Hematopoietic multipotent progenitor cell treated with erythropoietin and hydrocortisone succinate and interleukin-3 and kit ligand, for 15 days (in vitro differentiated cells): ENCODE measurements around the gene NDC1.
"Not testable (repeated sequence)": the region's sequence is repeated elsewhere in the genome, so short reads cannot be mapped to it uniquely, and the experiment has no call there.

Experiments used
- DNase-seq: peaks from one replicate; pipeline ENCODE4 v3.0.0-alpha.2; 2015; ENCODE audit warnings: low spot score

Gene NDC1

DNA sequence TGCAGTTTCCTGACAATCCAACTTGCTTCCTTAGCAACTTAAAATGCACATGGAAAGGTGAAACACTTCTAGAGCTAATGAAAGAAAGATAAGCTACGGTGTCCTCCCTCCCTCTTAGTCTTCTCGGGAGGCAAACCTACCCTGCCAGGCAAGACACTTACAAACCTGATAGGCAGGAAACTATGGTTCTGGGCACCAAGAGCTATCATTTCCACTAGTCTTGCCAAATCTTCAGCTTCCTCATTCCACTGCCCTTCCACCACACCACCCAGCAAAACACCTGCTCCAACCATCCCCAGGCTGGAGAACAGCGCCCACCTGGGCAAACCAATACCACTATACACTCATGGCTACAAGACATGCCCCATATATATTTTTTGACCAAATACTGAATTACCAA is 15.2 kb downstream of the NDC1 start:
- no peak for DNase-seq

DNA sequence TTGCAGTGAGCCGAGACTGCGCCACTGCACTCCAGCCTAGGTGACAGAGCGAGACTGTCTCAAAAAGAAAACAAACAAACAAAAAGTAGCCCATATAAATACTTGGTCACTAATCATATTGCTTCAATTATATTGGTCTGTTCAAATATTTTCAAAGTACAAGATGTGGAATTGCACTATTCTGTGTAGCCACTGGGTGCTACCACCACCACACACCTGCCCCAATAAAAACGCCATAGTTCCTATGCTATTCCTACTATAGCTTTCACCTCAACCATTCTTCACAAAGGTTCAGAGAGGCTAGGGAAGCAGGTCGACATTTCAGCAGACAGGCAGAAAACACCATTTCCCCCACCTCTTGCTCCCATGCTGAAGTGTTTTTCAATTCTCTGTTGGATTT is 16.7 kb downstream of the NDC1 start:
- DNase-seq, result no peak

DNA sequence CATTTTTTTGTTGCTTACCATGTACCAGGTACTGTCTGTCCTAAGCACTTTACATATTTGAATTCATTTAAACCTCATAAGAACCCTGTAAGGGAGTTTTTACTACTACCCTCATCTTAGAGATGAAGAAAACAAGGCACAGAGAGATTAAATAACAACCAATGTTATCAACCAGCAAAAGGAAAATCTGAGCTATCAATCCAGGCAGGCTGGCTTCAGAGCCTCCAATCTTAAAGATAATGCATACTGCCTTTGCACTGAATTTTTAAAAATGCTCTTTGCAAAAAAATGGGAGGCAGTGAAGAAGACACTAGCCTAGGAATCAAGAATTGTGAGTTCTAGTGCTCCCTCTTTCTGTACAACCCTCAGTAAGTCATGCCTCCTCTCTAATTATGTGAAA is 18.7 kb downstream of the NDC1 start:
- no peak for DNase-seq

DNA sequence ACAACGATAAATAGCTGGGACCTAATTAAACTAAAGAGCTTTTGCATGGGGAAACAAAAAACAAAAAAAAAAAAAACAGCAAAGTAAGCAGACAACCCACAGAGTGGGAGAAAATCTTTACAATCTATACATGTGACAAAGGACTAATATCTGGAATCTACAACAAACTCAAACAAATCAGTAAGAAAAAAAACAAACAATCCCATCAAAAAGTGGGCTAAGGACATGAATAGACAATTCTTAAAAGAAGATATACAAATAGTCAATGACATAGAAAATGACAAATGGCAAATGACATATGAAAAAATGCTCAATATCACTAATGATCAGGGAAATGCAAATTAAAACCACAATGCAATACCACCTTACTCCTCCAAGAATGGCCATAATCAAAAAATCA is 21.5 kb downstream of the NDC1 start:
- DNase-seq, result not testable (repeated sequence)

DNA sequence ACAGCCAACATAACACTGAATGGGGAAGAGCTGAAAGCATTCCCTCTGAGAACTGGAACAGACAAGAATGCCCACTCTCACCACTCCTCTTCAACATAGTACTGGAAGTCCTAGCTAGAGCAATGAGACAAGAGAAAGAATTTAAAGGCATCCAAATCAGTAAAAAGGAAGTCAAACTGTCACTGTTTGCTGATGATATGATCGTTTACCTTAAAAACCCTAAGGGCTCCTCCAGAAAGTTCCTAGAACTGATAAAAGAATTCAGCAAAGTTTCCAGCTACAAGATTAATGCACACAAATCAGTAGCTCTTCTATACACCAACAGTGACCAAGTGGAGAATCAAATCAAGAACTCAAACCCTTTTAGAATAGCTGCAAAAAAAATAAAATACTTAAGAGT is 22.6 kb downstream of the NDC1 start:
- not testable (repeated sequence) for DNase-seq

DNA sequence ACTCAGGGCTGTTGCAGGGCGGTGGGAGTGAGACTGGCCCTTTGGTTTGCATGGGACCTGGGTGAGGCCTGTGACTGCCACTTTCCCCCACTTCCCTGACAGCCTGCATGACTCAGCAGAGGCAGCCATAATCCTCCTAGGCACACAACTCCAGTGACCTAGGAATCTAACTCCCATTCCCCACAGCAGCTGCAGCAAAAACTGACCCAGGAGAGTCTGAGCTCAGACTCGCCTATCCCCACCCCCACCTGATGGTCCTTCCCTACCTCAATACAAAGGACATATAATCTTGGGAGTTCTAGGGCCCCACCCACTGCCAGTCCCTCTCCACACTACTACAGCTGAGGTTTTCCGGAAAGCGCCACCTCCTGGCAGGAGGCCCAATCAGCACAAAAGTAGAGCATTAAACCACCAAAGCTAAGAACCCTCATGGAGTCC is 26.7 kb downstream of the NDC1 start:
- peak; percentile 10 for DNase-seq

DNA sequence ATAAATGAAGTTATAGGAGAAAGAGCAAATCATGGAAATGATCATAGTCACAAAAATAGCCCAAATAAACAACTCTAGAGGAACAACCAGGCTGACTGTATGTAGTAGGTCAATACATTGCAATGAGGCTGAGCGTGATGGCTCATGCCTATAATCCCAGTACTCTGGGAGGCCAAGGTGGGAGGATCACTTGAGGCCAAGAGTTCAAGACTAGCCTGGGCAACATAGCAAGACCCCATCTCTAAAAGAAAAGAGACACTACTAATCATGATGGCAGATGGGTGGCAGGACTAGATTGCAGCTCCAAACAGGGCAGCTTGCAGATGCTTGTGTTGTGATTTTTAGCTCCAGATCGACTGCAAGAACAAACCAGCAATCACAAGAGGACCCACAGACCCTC is 27.6 kb downstream of the NDC1 start:
- no peak for DNase-seq

DNA sequence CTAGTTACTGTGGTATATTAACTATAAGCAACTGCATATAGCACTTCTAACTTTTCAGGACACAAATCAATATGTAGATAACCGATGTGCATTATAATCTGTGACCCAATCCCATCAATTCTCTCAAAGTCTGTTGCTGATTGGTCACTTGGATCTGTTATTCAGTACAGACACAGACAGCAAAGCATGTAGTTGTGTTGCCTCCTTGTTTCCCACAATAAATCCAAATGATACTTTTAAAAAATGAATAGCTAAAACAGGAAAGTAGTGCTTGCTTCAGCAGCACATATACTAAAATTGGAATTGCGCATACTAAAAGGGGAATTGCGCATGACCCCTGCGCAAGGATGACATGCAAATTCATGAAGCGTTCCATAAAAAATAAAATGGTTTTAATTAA is 28.1 kb downstream of the NDC1 start:
- DNase-seq, result no peak

DNA sequence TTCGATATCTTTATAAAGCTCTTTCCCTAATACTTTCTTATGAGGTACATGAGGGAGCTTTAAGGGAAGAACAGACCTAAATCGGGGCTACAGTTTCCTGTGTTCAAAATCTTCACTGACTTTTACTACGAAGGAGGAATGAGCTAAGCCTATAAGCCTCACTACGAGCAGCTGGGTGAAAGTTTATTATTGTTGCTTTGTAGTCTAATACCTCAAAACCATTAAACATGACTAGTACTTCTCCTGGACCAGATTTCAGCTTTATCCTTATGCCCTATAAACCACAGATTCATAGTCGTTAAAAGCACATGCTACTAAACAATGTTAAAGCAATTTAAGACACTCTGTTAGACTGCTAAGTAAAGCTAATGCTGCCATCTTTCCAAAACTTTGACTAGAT is 30.2 kb downstream of the NDC1 start:
- DNase-seq, result no peak

DNA sequence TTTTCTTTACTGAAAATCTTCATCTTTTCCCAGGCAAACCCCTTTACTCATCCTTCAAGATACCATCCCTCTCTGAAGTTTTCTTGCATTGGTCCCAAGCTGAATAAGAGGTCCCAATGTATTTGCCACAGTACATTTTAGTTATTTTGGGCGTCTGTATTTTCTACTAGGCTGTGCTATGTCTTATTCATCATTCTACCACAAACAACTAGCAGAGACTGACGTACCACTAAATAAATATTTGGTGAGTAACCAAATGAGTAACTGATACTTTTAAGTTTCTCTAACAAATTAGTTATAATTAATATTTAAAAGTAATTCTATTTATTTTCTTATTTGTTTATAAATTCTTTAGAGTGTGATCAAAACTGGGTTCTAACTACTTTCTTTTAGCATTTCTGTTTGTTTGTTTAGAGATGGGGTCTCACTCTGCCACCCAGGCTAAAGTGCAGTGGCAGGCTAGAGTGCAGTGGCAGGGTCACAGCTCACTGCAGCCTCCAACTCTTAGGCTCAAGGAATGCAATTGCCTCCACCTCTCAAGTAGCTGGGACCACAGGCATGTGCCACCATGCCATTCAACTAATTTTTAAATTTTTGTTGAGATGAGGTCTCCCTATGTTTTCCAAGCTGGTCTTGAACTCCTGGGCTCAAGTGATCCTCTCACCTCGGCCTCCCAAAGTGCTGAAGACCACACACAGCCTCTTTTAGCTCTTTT is 33.1 kb downstream of the NDC1 start:
- no peak for DNase-seq

DNA sequence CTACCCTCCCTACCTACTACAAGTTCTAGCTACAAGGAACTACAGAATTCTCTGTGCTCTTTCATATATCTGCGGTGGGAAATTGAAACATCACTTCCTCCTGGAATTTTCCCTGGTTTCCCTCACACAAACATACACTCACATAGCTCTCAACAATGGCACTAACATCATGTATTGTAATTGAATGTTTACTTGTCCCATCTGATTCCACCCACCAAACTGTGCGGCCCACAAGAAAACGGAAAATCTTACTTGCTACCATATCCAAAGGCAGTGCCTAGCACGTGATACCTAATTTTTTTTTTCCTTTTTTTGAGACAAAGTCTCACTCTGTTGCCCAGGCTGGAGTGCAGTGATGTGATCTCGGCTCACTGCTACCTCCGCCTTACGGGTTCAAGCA is 33.9 kb downstream of the NDC1 start:
- DNase-seq, result no peak

DNA sequence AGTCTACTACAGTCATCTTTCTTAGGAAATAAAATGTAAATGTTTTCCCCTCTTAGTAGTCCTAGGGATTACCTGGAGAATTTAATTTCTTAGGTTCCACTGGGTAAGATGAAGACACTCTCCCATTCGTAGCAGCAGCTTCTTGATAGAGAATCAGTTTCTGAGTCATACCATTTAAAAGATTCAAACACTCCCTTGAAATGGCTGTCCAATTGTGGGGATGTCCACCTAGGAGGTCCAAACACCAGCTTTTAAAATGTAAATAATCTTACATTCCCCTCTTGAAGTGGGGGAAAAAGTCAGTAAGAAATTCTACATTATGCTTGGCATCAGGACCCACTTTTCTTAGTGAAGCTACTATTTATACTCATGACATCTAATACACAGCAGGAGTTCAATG is 37.5 kb downstream of the NDC1 start:
- DNase-seq, result no peak

DNA sequence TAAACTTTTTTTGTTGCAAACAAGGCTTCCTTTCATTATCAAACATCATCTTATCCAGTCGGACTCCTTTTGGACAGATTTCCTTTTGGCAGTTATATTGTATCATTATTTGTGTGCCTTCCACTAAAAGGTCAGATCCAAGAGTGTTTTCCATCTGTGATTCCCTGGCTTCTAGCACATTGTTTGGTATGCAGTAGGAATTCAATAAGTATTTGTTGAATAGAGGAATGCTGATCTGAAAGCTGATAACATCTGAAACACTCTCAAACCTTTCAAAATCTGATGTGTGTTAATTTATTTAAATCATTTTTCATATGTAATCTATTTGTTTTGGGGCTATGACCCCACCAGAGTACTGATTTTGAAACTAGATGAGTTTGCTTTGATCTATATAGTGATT is 39.0 kb downstream of the NDC1 start:
- DNase-seq, result no peak

DNA sequence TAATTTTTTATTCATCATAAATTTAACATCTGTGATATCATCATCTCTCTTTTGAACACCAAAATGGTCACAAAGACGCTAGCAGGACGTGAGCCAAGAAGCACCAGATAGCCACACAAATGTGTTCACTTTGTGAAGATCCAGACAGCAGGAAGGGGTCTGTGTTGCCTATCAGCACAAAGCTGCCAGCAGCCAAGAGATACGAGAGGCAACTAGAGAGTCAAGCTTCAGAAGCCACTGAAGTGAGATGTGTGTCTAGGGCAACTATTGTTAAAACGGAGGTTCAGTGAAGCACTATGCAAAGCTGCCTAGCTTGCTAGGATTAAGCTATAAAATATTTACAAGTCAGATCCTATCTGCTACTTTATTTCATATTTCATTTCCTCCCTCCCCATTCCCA is 45.3 kb downstream of the NDC1 start:
- no peak for DNase-seq

DNA sequence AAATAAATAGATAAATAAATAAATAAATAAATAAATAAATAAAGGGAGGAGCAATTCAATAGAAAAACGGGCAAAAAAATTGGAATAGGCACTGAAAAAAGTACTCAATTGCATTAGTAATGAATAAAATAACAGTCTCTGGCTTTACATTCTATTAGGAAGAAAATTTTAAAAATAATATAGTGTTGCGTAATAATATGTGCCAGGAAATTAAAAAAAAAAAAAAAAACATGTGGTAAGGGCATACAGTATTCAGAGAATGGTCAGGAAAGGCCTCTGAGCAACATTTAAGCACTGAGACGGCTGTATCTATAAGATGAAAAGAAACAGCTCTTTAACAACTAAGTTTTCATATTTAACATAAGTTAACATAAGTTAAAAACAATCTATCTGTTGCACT is 50.4 kb downstream of the NDC1 start:
- DNase-seq, result no peak

DNA sequence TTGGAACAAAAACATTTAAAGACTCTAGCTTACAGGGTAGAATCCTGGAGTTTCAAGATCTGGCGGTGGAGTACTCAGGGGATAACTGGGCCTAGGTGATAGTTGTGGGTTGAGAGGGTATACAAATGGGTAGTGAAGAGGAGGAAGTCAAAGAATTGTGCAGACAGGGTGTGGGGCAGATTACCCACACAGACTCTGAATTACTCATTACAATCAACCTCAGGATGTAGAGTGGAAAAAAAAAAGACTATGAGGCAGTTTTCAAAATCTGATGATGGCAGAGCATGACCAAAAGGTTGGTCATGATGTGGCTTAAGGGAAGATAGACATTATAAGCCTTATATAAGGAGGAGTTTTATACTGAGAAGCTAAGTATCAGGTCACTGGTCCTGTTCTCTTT is 55.0 kb downstream of the NDC1 start:
- DNase-seq, result no peak

DNA sequence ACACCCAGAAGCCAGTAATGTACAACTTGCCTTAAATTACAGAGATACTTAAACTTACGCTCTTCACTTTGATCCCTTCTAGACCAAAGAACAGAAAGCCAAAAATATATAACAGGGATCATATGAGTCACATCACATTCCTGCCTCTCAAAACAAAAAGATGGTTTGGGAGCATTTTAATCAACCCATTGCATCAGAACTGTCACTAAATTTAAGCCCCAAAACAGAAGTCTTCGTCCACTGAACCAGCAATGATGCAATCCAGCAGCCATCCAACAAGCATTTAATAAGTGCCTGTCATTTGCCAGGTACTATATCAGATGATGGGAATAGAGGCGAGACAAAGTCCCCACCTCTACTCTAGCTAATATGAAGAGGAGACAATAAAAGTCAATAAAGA is 56.4 kb downstream of the NDC1 start:
- DNase-seq, result no peak

DNA sequence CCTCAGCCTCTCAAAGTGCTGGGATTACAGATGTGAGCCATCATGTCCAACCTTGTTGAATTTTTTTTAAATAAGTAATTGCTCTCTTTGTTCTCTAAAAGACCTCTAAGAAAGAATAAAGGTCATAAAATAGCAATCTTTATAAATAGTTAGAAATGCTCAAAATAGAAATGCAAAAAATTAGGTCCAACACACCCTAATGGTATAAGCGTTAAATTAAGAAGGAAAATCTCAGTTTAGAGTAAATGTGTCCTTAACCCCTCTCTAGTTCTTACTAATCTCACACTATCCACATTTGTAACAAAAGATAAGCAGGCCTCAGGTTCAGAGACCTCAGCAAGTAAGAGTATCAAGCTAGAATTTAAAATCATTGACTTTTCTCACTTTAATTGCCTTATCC is 60.8 kb downstream of the NDC1 start:
- DNase-seq, result no peak

DNA sequence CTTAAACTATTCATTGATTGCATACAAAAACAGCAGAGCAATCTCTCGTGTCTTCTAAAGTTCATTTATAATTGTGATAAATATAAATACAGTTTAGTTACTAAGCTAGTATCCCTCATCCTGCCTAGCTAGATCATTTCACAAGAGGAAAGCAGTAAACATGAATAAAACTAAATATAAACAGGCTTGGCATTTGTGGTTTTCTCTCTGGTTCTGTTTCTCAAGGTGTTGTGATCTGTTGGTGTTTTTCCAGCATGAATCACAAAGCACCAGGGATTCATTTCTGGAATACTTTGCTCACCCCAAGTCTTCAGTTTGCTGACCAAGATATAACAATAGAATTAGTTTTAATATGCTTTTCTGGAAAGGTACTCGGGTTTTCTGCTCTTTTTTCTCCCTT is 66.4 kb downstream of the NDC1 start:
- no peak for DNase-seq

DNA sequence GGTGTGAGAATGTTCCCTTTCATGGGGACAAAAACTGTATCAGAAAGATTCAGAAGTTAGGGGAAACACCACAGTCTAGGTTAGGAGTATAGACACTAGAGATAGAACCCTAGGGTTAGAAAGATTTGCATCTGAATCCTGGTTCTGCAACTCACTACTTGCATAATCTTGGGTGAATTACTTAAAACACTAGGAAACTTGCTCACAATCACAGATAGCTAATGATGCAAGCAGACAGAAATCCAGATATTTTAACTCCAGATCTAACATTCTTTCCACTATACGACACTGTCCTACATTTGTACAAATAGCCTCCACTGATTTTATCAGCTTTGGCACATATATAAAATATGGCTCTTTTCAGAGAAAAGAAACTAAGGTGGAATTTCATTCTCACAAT is 68.3 kb downstream of the NDC1 start:
- DNase-seq, result no peak

DNA sequence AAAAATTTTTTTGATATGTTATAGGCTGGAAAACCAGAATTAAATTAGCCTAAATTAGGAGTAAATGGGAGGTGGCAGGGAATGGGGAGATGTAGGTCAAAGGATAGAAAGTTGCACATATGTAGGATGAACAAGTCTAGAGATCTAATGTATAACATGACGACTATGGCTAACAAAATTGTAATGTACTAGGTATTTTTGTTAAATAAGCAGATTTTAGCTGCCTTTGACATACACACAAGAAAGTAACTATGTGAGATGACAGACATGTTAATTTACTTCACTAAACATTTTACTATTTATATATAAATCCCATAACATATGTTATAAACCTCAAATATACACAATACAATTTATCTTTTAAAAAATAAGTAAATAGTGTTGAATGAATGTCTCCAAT is 68.9 kb downstream of the NDC1 start:
- DNase-seq, result no peak

DNA sequence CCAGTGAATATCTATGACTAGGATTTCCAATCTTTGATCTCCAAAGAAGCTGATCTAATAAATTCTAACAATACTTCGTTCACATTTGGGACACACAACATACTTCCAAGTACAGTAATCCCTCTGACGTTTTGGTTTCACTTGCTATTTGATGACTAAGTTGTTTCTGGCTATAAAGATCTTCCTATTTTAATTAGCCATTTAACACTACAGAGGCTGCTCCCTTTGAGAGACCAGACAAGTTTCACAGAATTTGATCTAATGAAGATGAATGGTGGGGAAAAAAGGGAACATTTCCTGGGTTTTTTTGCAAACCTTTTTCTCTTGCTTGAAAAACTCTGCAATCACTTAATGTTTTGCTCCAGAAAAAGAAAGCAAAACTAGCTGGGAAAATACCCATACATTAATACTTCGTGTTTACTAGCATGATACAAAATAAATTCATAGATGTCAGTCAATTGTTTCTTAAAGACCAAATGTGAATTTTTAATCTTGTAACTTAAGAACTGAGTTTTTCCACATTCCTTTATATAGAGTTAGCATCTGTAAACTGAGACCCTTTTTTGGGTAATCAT is 71.2 kb downstream of the NDC1 start:
- no peak for DNase-seq

DNA sequence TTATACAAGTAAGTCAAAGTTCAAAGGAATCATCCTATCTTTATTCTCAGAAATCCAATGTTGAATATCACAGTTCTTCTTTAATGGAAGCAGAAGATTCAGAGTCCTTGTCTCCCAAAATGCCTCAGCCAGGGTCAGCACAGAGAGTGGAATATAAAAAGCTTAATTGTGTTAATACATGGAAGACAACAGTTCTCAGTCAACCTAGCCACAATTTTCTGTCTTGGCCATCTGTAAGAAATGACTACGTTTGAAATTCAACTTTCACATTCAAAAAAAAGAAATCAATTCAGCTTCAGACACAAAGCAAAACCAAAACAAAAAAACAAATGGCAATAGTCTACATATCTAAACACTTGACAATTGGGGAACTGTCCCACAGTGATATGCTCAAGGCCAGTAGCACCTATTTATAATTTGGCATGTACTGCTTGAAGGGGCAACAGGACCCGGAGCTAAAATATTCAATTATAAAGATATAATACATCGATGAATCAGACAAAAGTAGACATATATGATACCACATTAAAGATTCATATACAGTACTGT is 71.8 kb downstream of the NDC1 start:
- DNase-seq, result no peak

DNA sequence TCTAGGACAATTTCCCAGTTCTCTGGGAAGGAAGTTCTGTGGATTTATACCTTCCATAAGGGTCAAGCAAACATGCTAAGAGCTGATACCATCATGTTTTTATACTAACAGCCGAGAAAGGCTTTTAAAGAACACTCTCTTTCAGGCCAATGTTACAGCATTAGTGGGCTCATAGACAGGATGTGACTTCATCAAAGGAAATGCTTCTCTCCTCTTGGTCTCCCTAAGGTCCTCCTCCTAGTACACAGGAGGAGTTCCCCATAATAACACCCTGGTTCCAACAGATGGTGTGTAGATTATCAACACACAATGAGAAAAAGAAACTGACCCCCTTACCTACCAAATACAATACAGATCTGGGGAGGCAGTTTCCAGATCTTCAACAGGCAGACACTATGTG is 72.4 kb downstream of the NDC1 start:
- DNase-seq, result no peak
